Transverse colon (tissue), 4 donors: ENCODE results near the gene ZACN. TPM values are rescaled to one million over a fixed set of nuclear protein-coding genes. Genes with fewer than 3 reads are reported as not detected.
A peak's percentile ranks its signal among the peaks of the same experiment; 100 is the strongest.
"Not testable (repeated sequence)": the region's sequence is repeated elsewhere in the genome, so short reads cannot be mapped to it uniquely, and the experiment has no call there.

Source experiments
- DNase-seq: peaks from one replicate; pipeline ENCODE4 v3.0.0-alpha.2; 2019
- H3K27ac ChIP-seq, 4 donors: fragments of 200-600 bp; sonication (generic); 2 replicates each; pipeline ENCODE4 v1.5.1; 2016 to 2018; ENCODE audit warnings: inconsistent platforms in 4 of 4
- H3K27me3 ChIP-seq: fragments of 200-600 bp; sonication (generic); 2 replicates; pipeline ENCODE4 v1.5.1; 2017; ENCODE audit warnings: inconsistent platforms
- H3K36me3 ChIP-seq, 4 donors: fragments of 200-600 bp; sonication (generic); 2 replicates each; pipeline ENCODE4 v1.5.1; 2017 to 2019; ENCODE audit warnings: inconsistent platforms in 4 of 4
- H3K4me1 ChIP-seq, 4 donors: fragments of 200-600 bp; sonication (generic); 2 replicates each; pipeline ENCODE4 v1.5.1; 2017 to 2020; ENCODE audit warnings: inconsistent platforms in 4 of 4
- H3K4me3 ChIP-seq, 4 donors: fragments of 200-600 bp; sonication (generic); 1 replicate in 1 of 4; 2 replicates in 3 of 4; pipeline versions ENCODE4 v1.5.1 to v1.6.1; 2017 to 2019; ENCODE audit warnings: inconsistent platforms in 4 of 4
- H3K9me3 ChIP-seq, 2 donors: fragments of 200-600 bp; sonication (generic); 2 replicates each; pipeline ENCODE4 v1.5.1; 2017 to 2019; ENCODE audit warnings: inconsistent platforms in 2 of 2
- EP300 ChIP-seq: sonication (generic); formaldehyde crosslinking; IDR thresholded peaks from one replicate; pipeline ENCODE4 v1.6.1; 2017; ENCODE audit warnings: antibody characterized with exemption, low read depth
- POLR2A ChIP-seq: fragments of 450-650 bp; IDR thresholded peaks from one replicate; pipeline ENCODE4 v1.6.1; 2016; ENCODE audit warnings: antibody characterized with exemption, mild to moderate bottlenecking, moderate library complexity
- POLR2AphosphoS5 ChIP-seq, 3 donors: sonication (generic); formaldehyde crosslinking; IDR thresholded peaks; one replicate each; pipeline ENCODE4 v1.6.1; 2016; ENCODE audit warnings: antibody characterized with exemption in 3 of 3
- WGBS, 2 donors: methylation state at CpG; one replicate each; pipeline ENCODE4 v1.1.5; 2018; ENCODE audit warnings: low coverage in 1 of 2; 5-methylcytosine and 5-hydroxymethylcytosine counted together
- in situ Hi-C, 4 donors: fragments of 200-750 bp; cut with MboI; loops; one replicate each; pipeline versions ENCODE4 v1.15.0 to v1.15.1; 2017; ENCODE audit warnings: low sequenced_read_pairs in 3 of 4, low pct_ligation_motif_present in 1 of 4, low pct_unique_long_range_greater_than_20kb in 1 of 4
- intact Hi-C: fragments of 100-400 bp; cut with DNase I; formaldehyde crosslinking; loops from one replicate; pipeline ENCODE4 v1.15.1; 2023; ENCODE audit warnings: low total_unique reads
- total RNA-seq, 4 donors: library from RNA; depleted of rRNA; stranded (reverse); fragments of >200 nt; gene quantifications; one replicate each; pipeline ENCODE4 v1.1.0, GENCODE V29; 2016
- TF ChIP-seq, protein P1 (sequence below), 5 experiments: fragments of 200-600 bp in 3 of 5; fragments of 450-650 bp in 2 of 5; sonication (generic) in 3 of 5; IDR thresholded peaks; 1 replicate in 2 of 5; 2 replicates in 3 of 5; pipeline ENCODE4 v1.5.1; 2016 to 2017; ENCODE audit warnings: antibody characterized with exemption in 5 of 5, inconsistent platforms in 3 of 5, mild to moderate bottlenecking in 2 of 5, moderate library complexity in 1 of 5

Gene ZACN
- total RNA-seq, 4 donors from 2014 or later = 0.40 TPM; not detected in 3

DNA sequence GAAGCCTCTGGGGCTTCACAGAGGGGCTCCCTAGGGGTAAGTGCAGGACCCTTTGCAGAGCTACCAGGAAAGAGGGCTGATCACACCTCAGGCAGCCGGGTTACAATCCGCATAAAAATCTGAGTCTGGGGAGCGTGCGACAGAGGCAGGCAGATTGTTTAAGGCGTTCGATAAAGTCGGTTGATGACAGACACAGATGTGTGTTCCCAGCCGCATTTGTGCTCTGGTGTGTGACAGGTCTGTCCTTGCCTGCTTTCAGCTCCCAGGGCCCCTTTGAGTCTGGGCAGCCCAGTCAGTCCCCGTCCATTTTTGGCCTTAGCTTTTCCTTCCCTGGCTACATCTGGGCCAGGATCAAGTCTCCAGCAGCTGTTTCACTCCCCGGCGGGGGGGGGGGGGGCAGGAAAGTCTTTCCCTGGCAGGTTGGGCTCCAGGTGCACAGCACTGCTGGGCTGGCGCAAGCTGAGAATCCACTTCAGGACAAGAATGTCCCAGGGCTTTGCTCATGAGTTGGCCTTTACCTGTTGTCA is 1.3 kb upstream of the ZACN start:
- no peak for DNase-seq
- Histone ChIP-seq H3K27me3 (peaks cover 73% of the 10 kb centered on the region), H3K27ac (no peak overlapping the region), H3K9me3 (no peaks in the 10 kb centered on the region), H3K4me3 (no peak overlapping the region), H3K4me1 (peaks cover 18 to 38% (median 33%) of the 10 kb centered on the region in 4 donors), H3K36me3 (no peaks in the 10 kb centered on the region)
- intact Hi-C loops = loop anchor here (10.0 kb wide), 1 partner anchor 63 kb away; no protein-coding TSS in a partner anchor
- 23 to 24% methylated on average over 6 to 12 of the region's 12 CpGs for whole genome bisulfite sequencing, 2 donors
- in situ Hi-C loops = no loop called here
- TF ChIP-seq, protein P1, sequence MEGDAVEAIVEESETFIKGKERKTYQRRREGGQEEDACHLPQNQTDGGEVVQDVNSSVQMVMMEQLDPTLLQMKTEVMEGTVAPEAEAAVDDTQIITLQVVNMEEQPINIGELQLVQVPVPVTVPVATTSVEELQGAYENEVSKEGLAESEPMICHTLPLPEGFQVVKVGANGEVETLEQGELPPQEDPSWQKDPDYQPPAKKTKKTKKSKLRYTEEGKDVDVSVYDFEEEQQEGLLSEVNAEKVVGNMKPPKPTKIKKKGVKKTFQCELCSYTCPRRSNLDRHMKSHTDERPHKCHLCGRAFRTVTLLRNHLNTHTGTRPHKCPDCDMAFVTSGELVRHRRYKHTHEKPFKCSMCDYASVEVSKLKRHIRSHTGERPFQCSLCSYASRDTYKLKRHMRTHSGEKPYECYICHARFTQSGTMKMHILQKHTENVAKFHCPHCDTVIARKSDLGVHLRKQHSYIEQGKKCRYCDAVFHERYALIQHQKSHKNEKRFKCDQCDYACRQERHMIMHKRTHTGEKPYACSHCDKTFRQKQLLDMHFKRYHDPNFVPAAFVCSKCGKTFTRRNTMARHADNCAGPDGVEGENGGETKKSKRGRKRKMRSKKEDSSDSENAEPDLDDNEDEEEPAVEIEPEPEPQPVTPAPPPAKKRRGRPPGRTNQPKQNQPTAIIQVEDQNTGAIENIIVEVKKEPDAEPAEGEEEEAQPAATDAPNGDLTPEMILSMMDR (IDR thresholded peaks at IDR 0.05) = no peak
- TF ChIP-seq POLR2AphosphoS5 (IDR thresholded peaks at IDR 0.05) (no peak), POLR2A (no peak), EP300 (no peak)

DNA sequence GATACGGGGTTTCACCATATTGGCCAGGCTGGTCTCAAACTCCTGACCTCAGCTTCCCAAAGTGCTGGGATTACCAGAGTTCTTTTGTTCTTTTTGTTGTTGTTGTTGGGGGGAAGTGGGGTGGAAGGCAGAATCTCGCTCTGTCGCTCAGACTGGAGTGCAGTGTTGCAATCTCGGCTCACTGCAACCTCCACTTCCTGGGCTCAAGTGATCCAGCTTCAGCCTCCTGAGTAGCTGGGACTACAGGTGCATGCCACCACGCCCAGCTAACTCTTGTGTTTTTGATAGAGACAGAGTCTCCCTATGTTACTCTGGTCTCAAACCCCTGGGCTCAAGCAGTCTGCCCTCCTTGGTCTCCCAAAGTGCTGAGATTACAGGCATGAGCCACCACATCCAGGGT is 612 bp upstream of the ZACN start:
- H3K27me3 ChIP-seq = peaks cover 73% of the 10 kb centered on the region
- H3K9me3 ChIP-seq, H3K36me3 ChIP-seq, in situ Hi-C loops, DNase-seq, H3K27ac ChIP-seq, H3K4me3 ChIP-seq: not testable (repeated sequence)
- 52 to 65% methylated on average over 3 to 5 of the region's 5 CpGs for WGBS, 2 donors
- intact Hi-C loops = loop anchor here (10.0 kb wide), 1 partner anchor 64 kb away; no protein-coding TSS in a partner anchor
- H3K4me1 ChIP-seq = peaks cover 14 to 33% (median 31%) of the 10 kb centered on the region in 4 donors

DNA sequence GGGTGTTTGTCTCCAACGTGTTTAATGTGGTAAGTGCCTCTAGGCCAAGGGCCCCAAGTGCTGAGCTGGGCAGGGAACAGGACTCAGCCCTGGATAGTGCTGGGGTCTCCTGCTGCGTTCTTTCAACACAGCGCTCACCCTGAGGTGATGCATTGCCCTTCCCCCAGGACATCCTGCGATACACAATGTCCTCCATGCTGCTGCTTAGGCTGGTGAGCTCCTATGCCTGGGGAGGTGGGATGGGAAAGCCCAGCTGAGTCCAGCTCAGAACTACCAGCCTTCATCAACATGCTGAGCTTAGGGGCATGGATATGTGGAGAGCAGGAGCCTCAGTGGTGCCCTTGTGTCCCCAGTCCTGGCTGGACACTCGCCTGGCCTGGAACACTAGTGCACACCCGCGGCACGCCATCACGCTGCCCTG is 563 bp downstream of the ZACN start:
- in situ Hi-C loops = no loop called here
- TF ChIP-seq POLR2AphosphoS5 (IDR thresholded peaks at IDR 0.05) (peak in 1 of 3 donors; percentile 18), POLR2A (no peak)
- Histone ChIP-seq H3K36me3 (peaks cover 0 to 4% (median 0%) of the 10 kb centered on the region in 4 donors), H3K27me3 (peaks cover 62% of the 10 kb centered on the region), H3K4me3 (no peak overlapping the region), H3K27ac (no peak overlapping the region), H3K9me3 (no peaks in the 10 kb centered on the region), H3K4me1 (peaks cover 10 to 28% (median 26%) of the 10 kb centered on the region in 4 donors)
- WGBS, 2 donors = 39% methylated on average over 9 of the region's 9 CpGs; no CpG with 5 or more reads in 1 of the 2 donors
- DNase-seq = no peak
- intact Hi-C loops = loop anchor here (10.0 kb wide), 1 partner anchor 65 kb away; no protein-coding TSS in a partner anchor

GRCh38 chr17:76079956-76080767 is 1.2 kb downstream of the ZACN start:
- 10% methylated on average over 17 of the region's 23 CpGs; no CpG with 5 or more reads in 1 of the 2 donors for WGBS, 2 donors
- Histone ChIP-seq H3K27me3 (peaks cover 55% of the 10 kb centered on the region), H3K9me3 (no peaks in the 10 kb centered on the region), H3K4me1 (peaks cover 10 to 22% (median 20%) of the 10 kb centered on the region in 4 donors), H3K4me3 (no peak overlapping the region), H3K36me3 (peaks cover 0 to 9% (median under 1%) of the 10 kb centered on the region in 4 donors), H3K27ac (no peak overlapping the region)
- intact Hi-C loops (loop anchor here (10.0 kb wide), 1 partner anchor 65 kb away; no protein-coding TSS in a partner anchor), in situ Hi-C loops (no loop called here)
- TF ChIP-seq, protein P1 (IDR thresholded peaks at IDR 0.05) = no peak
- TF ChIP-seq POLR2A (no peak), EP300 (no peak), POLR2AphosphoS5 (IDR thresholded peaks at IDR 0.05) (no peak)
- no peak for DNase-seq

- H3K4me3 ChIP-seq = no peak overlapping the region
- intact Hi-C loops (no loop called here), in situ Hi-C loops (no loop called here)
- H3K27ac ChIP-seq = no peak overlapping the region
- no peaks in the 10 kb centered on the region for H3K9me3 ChIP-seq
- peaks cover 0 to 13% (median 4%) of the 10 kb centered on the region in 4 donors for H3K36me3 ChIP-seq
- TF ChIP-seq, protein P1 (IDR thresholded peaks at IDR 0.05) = no peak
- TF ChIP-seq EP300 (no peak), POLR2AphosphoS5 (IDR thresholded peaks at IDR 0.05) (no peak), POLR2A (no peak)
- peaks cover 7 to 15% (median 13%) of the 10 kb centered on the region in 4 donors for H3K4me1 ChIP-seq
- H3K27me3 ChIP-seq = peaks cover 49% of the 10 kb centered on the region
- 56% methylated on average over 6 of the region's 6 CpGs; no CpG with 5 or more reads in 1 of the 2 donors for WGBS, 2 donors
- no peak for DNase-seq
Observed at GRCh38 chr17:76080768-76081287, 1.8 kb downstream of the ZACN start.
